ENCODE measurements around the gene CCDC24. TPM values are rescaled to one million over a fixed set of nuclear protein-coding genes. Genes with fewer than 3 reads are reported as not detected.

The CCDC24 gene
- total RNA-seq, 1 experiment from 2014 or later = 11.8 TPM

DNA sequence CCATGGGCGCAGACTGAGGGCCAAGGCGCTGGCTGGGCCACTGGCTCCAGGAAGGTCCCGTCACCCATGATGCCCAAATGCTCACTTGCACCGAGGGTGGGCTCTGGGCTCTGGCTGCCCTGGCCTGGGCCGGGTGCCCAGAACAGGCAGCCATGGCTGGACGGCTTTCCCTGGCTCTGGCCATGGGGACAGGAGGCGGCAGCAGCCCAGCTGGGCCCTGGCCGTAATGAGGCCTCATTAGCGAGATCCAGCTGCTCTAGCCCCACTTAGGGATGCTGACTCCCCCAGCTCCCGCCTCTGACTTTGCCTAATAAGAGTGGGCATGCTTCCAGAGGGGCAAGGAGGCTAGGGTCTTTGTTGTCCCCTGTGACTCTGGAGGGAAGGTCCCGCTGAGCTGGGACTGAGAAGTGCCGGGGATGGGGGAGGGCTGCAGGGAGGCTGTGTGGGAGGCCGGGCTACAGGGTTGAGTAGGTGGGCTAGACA is 28.1 kb downstream of the CCDC24 start:
- Histone ChIP-seq H2BK12ac (ENCODE audit: insufficient read length, low read depth, low read length) (no peak overlapping the region), H3K27me3 (ENCODE audit: insufficient read depth, low read length) (no peaks in the 10 kb centered on the region), H3K27ac (ENCODE audit: insufficient read length, low read depth, low read length) (no peak overlapping the region), H3K23ac (ENCODE audit: insufficient read length, low read depth, low read length) (no peak overlapping the region), H3T11ph (ENCODE audit: low read length) (no peak overlapping the region), H2BK120ac (ENCODE audit: low read depth, low read length, poor library complexity, severe bottlenecking) (no peak overlapping the region), H2AFZ (ENCODE audit: low read length) (no peak overlapping the region), H4K8ac (replicated peaks; ENCODE audit: insufficient read length, low read depth, low read length) (no peak overlapping the region), H3K23me2 (ENCODE audit: insufficient read length, low read depth, low read length, poor library complexity, severe bottlenecking) (no peaks in the 10 kb centered on the region), H3K9me3 (ENCODE audit: control insufficient read depth, low read depth, low read length) (no peaks in the 10 kb centered on the region), H3K4me1 (ENCODE audit: insufficient read depth, low read length) (no peaks in the 10 kb centered on the region), H3K18ac (ENCODE audit: insufficient read length, low read depth, low read length) (no peak overlapping the region), H3K56ac (ENCODE audit: insufficient read length, low read depth, low read length) (no peak overlapping the region), H4K5ac (ENCODE audit: insufficient read length, low read depth, low read length) (no peak overlapping the region), H2BK20ac (ENCODE audit: low read depth, low read length, poor library complexity, severe bottlenecking) (no peak overlapping the region), H2BK5ac (ENCODE audit: insufficient read length, low read length) (no peak overlapping the region), H2BK15ac (ENCODE audit: low read depth, low read length) (no peak overlapping the region), H3K79me2 (ENCODE audit: insufficient read depth, low read length) (no peaks in the 10 kb centered on the region), H3K9ac (ENCODE audit: extremely low read depth, insufficient read length, low read length) (no peak overlapping the region), H4K20me1 (ENCODE audit: control insufficient read depth, insufficient read depth, insufficient read length) (no peaks in the 10 kb centered on the region), H3K14ac (ENCODE audit: insufficient read depth, low read length) (no peak overlapping the region; the same call in 1 of the 2 replicates), H3K79me1 (ENCODE audit: insufficient read depth, low read depth, low read length, poor library complexity, severe bottlenecking) (no peaks in the 10 kb centered on the region), H3K4ac (ENCODE audit: low read depth, low read length) (no peak overlapping the region), H4K91ac (ENCODE audit: insufficient read length, low read depth, low read length) (no peak overlapping the region), H2AK5ac (ENCODE audit: insufficient read length, low read length) (no peak overlapping the region), H3K4me2 (ENCODE audit: insufficient read depth, insufficient read length, low read length) (no peak overlapping the region)
- Mint-ChIP-seq H3K27ac (no peak overlapping the region), H3K27me3 (ENCODE audit: low read depth) (no peaks in the 10 kb centered on the region), H3K4me1 (peaks cover 11 to 19% of the 10 kb centered on the region in 2 experiments), H3K36me3 (ENCODE audit: insufficient read depth in 1 of 3, low read depth in 3 of 3) (peaks cover 13 to 31% (median 14%) of the 10 kb centered on the region in 3 experiments; a peak in 6 of 7 replicates), H3K4me3 (no peak overlapping the region), H3K9me3 (no peaks in the 10 kb centered on the region)
- no peak for DNase-seq
- no CpG with 5 or more reads among the region's 13 CpGs for WGBS (ENCODE audit: extremely low coverage, insufficient read length, low lambda C conversion rate)
- TF ChIP-seq, protein P1, sequence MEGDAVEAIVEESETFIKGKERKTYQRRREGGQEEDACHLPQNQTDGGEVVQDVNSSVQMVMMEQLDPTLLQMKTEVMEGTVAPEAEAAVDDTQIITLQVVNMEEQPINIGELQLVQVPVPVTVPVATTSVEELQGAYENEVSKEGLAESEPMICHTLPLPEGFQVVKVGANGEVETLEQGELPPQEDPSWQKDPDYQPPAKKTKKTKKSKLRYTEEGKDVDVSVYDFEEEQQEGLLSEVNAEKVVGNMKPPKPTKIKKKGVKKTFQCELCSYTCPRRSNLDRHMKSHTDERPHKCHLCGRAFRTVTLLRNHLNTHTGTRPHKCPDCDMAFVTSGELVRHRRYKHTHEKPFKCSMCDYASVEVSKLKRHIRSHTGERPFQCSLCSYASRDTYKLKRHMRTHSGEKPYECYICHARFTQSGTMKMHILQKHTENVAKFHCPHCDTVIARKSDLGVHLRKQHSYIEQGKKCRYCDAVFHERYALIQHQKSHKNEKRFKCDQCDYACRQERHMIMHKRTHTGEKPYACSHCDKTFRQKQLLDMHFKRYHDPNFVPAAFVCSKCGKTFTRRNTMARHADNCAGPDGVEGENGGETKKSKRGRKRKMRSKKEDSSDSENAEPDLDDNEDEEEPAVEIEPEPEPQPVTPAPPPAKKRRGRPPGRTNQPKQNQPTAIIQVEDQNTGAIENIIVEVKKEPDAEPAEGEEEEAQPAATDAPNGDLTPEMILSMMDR (conservative IDR thresholded peaks at IDR 0.05) = no peak

All from H9 (cell line).